Measurements from ENCODE around the gene SLC4A2. TPM values are rescaled to one million over a fixed set of nuclear protein-coding genes. Genes with fewer than 3 reads are reported as not detected.
A peak's percentile ranks its signal among the peaks of the same experiment; 100 is the strongest.
"Not testable (repeated sequence)": the region's sequence is repeated elsewhere in the genome, so short reads cannot be mapped to it uniquely, and the experiment has no call there.

Gene SLC4A2
- total RNA-seq, 1 donor from 2014 or later: 127 TPM

GRCh38 chr7:151016505-151016904 is 42.9 kb upstream of the SLC4A2 start:
- H3K4me1 Mint-ChIP-seq: peaks cover 57% of the 10 kb centered on the region
- DNase-seq: no peak
- peaks cover 16% of the 10 kb centered on the region for H3K36me3 Mint-ChIP-seq (ENCODE audit: low read depth)
- H3K27ac Mint-ChIP-seq: no peak overlapping the region
- H3K27me3 Mint-ChIP-seq: peaks cover 27% of the 10 kb centered on the region
- intact Hi-C loops (cut with micrococcal nuclease): loop anchor here (5.0 kb wide), 1 partner anchor 119 kb away; no protein-coding TSS in a partner anchor
- no peak overlapping the region for H3K4me3 Mint-ChIP-seq
- H3K9me3 Mint-ChIP-seq: no peaks in the 10 kb centered on the region

- no peaks in the 10 kb centered on the region for H3K9me3 Mint-ChIP-seq
- H3K27ac Mint-ChIP-seq: peak overlapping the region; percentile 93
- intact Hi-C loops (cut with micrococcal nuclease): loop anchor here (5.0 kb wide), 1 partner anchor 120 kb away; no protein-coding TSS in a partner anchor
- H3K4me1 Mint-ChIP-seq: peaks cover 53% of the 10 kb centered on the region
- DNase-seq: no peak
- H3K36me3 Mint-ChIP-seq (ENCODE audit: low read depth): peaks cover 16% of the 10 kb centered on the region
- H3K27me3 Mint-ChIP-seq: peaks cover 27% of the 10 kb centered on the region
- no peak overlapping the region for H3K4me3 Mint-ChIP-seq
These were observed 42.4 kb upstream of the SLC4A2 start for GRCh38 chr7:151016942-151017341.

GRCh38 chr7:151017370-151017952 is 41.9 kb upstream of the SLC4A2 start:
- H3K27ac Mint-ChIP-seq: peak overlapping the region; percentile 93
- no peaks in the 10 kb centered on the region for H3K9me3 Mint-ChIP-seq
- peaks cover 49% of the 10 kb centered on the region for H3K4me1 Mint-ChIP-seq
- no peak for DNase-seq
- H3K4me3 Mint-ChIP-seq: peak overlapping the region; percentile 86
- peaks cover 27% of the 10 kb centered on the region for H3K27me3 Mint-ChIP-seq
- H3K36me3 Mint-ChIP-seq (ENCODE audit: low read depth): peaks cover 14% of the 10 kb centered on the region
- intact Hi-C loops (cut with micrococcal nuclease): loop anchor here (5.0 kb wide), 1 partner anchor 120 kb away; no protein-coding TSS in a partner anchor

GRCh38 chr7:151017953-151018420 is 41.4 kb upstream of the SLC4A2 start:
- Mint-ChIP-seq H3K27me3 (peaks cover 27% of the 10 kb centered on the region), H3K4me1 (peaks cover 43% of the 10 kb centered on the region), H3K4me3 (peak overlapping the region; percentile 86), H3K27ac (peak overlapping the region; percentile 93), H3K36me3 (ENCODE audit: low read depth) (peaks cover 11% of the 10 kb centered on the region), H3K9me3 (no peaks in the 10 kb centered on the region)
- intact Hi-C loops (cut with micrococcal nuclease): loop anchor here (2.0 to 5.0 kb wide), 2 partner anchors 41 to 121 kb away; partner anchors contain the start of gene SLC4A2
- DNase-seq: peak; percentile 95

- peaks cover 11% of the 10 kb centered on the region for H3K36me3 Mint-ChIP-seq (ENCODE audit: low read depth)
- peaks cover 41% of the 10 kb centered on the region for H3K4me1 Mint-ChIP-seq
- H3K9me3 Mint-ChIP-seq: no peaks in the 10 kb centered on the region
- peaks cover 27% of the 10 kb centered on the region for H3K27me3 Mint-ChIP-seq
- peak overlapping the region; percentile 93 for H3K27ac Mint-ChIP-seq
- intact Hi-C loops (cut with micrococcal nuclease): loop anchor here (2.0 to 5.0 kb wide), 2 partner anchors 40 to 121 kb away; partner anchors contain the start of gene SLC4A2
- peak; percentile 80 for DNase-seq
- H3K4me3 Mint-ChIP-seq: peak overlapping the region; percentile 86
These were observed 40.8 kb upstream of the SLC4A2 start for GRCh38 chr7:151018421-151019129.

- intact Hi-C loops (cut with micrococcal nuclease): loop anchor here (2.0 to 5.0 kb wide), 2 partner anchors 40 to 122 kb away; partner anchors contain the start of gene SLC4A2
- Mint-ChIP-seq H3K27me3 (peaks cover 27% of the 10 kb centered on the region), H3K27ac (peak overlapping the region; percentile 85), H3K4me1 (peaks cover 39% of the 10 kb centered on the region), H3K4me3 (peak overlapping the region; percentile 75), H3K9me3 (no peaks in the 10 kb centered on the region), H3K36me3 (ENCODE audit: low read depth) (peaks cover 11% of the 10 kb centered on the region)
- DNase-seq: no peak
These were observed 40.3 kb upstream of the SLC4A2 start for GRCh38 chr7:151019130-151019447.

GRCh38 chr7:151020231-151020630 is 39.2 kb upstream of the SLC4A2 start:
- intact Hi-C loops (cut with micrococcal nuclease): no loop called here

GRCh38 chr7:151023232-151023631 is 36.2 kb upstream of the SLC4A2 start:
- peaks cover 19% of the 10 kb centered on the region for H3K4me1 Mint-ChIP-seq
- intact Hi-C loops (cut with micrococcal nuclease): no loop called here
- H3K36me3 Mint-ChIP-seq (ENCODE audit: low read depth): peaks cover 4% of the 10 kb centered on the region
- H3K27ac Mint-ChIP-seq: no peak overlapping the region
- H3K9me3 Mint-ChIP-seq: no peaks in the 10 kb centered on the region
- H3K27me3 Mint-ChIP-seq: peaks cover 25% of the 10 kb centered on the region
- H3K4me3 Mint-ChIP-seq: no peak overlapping the region
- no peak for DNase-seq

More at GRCh38 chr7:151020231-151020630, 39.2 kb upstream of the SLC4A2 start:
- Mint-ChIP-seq H3K36me3 (ENCODE audit: low read depth) (peaks cover 5% of the 10 kb centered on the region), H3K27me3 (peaks cover 29% of the 10 kb centered on the region), H3K4me1 (peaks cover 27% of the 10 kb centered on the region), H3K4me3 (no peak overlapping the region), H3K27ac (peak overlapping the region; percentile 29), H3K9me3 (no peaks in the 10 kb centered on the region)
- no peak for DNase-seq

- Mint-ChIP-seq H3K36me3 (ENCODE audit: low read depth) (peaks cover 4% of the 10 kb centered on the region), H3K27ac (no peak within 1 kb of the TSS), H3K4me1 (peaks cover 18% of the 10 kb centered on the region), H3K4me3 (no peak within 1 kb of the TSS), H3K9me3 (no peaks in the 10 kb centered on the region), H3K27me3 (peaks cover 18% of the 10 kb centered on the region)
- DNase-seq: no peak
- intact Hi-C loops (cut with micrococcal nuclease): no loop called here
These were observed 34.8 kb upstream of the SLC4A2 start, which contains the start of gene ATG9B for GRCh38 chr7:151024435-151025056. TSS of gene ATG9B (minus strand) at chr7:151024494. CDS start at chr7:151024423, 71 bp downstream.

- Mint-ChIP-seq H3K27me3 (peaks cover 4% of the 10 kb centered on the region), H3K27ac (no peak overlapping the region), H3K36me3 (ENCODE audit: low read depth) (peaks cover 5% of the 10 kb centered on the region), H3K4me3 (peak overlapping the region; percentile 18), H3K4me1 (peaks cover 23% of the 10 kb centered on the region), H3K9me3 (no peaks in the 10 kb centered on the region)
- no peak for DNase-seq
- intact Hi-C loops (cut with micrococcal nuclease): no loop called here
These were observed 33.3 kb upstream of the SLC4A2 start for GRCh38 chr7:151025924-151026671.

- H3K36me3 Mint-ChIP-seq (ENCODE audit: low read depth); H3K9me3 Mint-ChIP-seq; intact Hi-C loops (cut with micrococcal nuclease); DNase-seq; H3K27me3 Mint-ChIP-seq: not testable (repeated sequence)
- Mint-ChIP-seq H3K4me1 (peaks cover 24% of the 10 kb centered on the region), H3K27ac (peak overlapping the region; percentile 97), H3K4me3 (peak overlapping the region; percentile 97)
These were observed 32.3 kb upstream of the SLC4A2 start for GRCh38 chr7:151026771-151027727.

GRCh38 chr7:151027728-151028130 is 31.7 kb upstream of the SLC4A2 start:
- Mint-ChIP-seq H3K4me1 (peaks cover 24% of the 10 kb centered on the region), H3K4me3 (peak overlapping the region; percentile 97), H3K27ac (peak overlapping the region; percentile 97)
- intact Hi-C loops (cut with micrococcal nuclease): loop anchor here (1.0 to 2.0 kb wide), 6 partner anchors 14 to 323 kb away; partner anchors contain the start of genes CHPF2 and TMUB1
- not testable (repeated sequence) for H3K36me3 Mint-ChIP-seq (ENCODE audit: low read depth); DNase-seq; H3K9me3 Mint-ChIP-seq; H3K27me3 Mint-ChIP-seq

Data from activated CD4-positive, alpha-beta T cell treated with anti-CD3 and anti-CD28 coated beads, Interleukin-2, amount 10 ng/mL, durations not matched to agents 24 days and 14 days (primary cell).